GM04503 (cell line): ENCODE results near the gene SCFD2.
"Not testable (repeated sequence)": the region's sequence is repeated elsewhere in the genome, so short reads cannot be mapped to it uniquely, and the experiment has no call there.

Experiments used
- DNase-seq: peaks from one replicate; pipeline ENCODE4 v3.0.0-alpha.2; 2012; ENCODE audit warnings: low read depth

The SCFD2 gene

DNA sequence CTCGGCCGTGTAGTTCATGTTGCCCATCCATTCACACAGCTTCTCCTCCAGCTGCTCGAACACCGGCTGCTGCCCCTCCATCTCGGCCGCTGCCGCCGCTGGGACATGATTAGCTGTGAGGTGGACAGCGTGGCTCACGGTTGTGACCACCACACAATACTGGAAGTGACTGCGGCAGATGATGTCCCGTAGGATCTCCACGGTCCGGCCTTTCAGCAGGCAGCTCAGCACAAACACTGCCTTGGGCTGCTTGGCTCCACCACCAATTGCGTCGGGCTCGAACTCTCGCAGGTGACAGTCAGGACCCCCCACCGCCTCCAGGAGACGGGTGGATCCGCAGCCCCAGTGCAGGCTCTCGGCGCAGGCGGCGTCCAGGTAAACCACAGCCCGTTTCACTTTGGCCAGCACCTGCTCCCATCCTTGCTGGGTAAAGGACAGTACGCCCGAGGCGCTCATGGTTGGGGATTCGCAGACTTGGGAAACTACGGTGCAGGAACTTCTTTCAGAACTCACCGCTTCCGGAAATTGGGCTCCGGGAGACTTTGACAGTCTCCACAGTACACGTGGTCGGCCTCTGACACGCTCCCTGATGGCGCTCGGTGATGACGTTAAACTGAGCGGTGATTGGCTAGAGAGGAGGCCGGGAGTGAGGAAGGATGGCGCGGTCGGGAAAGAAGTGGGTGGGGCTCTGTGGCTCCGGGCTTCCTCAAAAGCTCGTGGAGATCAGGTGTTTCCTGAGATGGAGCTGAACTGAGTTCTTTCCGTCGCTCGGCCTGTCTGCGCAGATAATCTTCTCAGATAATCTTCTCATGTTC lies at the start of gene SCFD2:
TSS of gene SCFD2 (minus strand) at position 576 of the 815 bp plus-strand sequence.
- peak; percentile 88 for DNase-seq

DNA sequence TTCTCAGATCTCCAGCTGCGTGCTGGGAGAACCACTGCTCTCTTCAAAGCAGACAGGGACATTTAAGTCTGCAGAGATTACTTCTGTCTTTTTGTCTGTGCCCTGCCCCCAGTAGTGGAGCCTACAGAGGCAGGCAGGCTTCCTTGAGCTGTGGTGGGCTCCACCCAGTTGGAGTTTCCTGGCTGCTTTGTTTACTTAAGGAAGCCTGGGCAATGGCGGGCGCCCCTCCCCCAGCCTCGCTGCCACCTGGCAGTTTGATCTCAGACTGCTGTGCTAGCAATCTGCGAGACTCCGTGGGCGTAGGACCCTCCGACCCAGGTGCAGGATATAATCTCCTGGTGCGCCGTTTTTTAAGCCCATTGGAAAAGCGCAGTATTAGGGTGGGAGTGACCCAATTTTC lies 43.6 kb upstream of the SCFD2 start:
- not testable (repeated sequence) for DNase-seq

DNA sequence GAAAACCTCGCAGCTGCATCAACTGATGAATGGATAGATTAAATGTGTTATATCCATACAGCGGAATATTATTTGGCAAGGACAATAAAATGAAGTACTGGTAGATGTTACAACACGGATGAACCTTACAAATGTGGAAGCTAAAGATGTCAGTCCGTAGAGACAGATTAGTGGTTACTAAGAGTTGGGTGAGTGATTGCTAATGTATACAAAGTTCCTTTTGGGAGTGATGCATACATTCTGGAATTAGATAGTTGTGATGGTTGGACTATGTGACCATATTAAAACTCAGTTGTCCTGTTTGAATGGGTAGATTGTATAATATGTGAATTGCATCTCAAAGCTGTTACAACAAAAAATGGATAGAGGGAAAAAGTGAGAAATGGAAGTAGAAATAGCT lies 14.4 kb upstream of the SCFD2 start:
- no peak for DNase-seq

DNA sequence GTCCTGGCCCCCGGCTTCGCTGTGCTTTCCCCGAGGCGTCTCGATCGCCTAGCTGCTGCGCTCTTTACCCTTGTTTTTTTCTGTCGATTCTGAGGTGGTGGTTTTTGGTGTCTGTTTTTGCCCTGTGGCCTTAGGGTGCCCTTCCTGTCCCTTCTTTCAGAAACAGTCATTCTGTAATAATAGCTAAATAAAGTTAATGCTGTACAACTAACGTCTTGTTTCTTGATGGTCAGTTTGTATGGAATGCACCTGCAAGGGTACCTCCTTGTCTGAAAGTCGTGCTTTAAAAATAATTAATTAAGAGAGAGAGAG lies 12.3 kb upstream of the SCFD2 start:
- no peak for DNase-seq

DNA sequence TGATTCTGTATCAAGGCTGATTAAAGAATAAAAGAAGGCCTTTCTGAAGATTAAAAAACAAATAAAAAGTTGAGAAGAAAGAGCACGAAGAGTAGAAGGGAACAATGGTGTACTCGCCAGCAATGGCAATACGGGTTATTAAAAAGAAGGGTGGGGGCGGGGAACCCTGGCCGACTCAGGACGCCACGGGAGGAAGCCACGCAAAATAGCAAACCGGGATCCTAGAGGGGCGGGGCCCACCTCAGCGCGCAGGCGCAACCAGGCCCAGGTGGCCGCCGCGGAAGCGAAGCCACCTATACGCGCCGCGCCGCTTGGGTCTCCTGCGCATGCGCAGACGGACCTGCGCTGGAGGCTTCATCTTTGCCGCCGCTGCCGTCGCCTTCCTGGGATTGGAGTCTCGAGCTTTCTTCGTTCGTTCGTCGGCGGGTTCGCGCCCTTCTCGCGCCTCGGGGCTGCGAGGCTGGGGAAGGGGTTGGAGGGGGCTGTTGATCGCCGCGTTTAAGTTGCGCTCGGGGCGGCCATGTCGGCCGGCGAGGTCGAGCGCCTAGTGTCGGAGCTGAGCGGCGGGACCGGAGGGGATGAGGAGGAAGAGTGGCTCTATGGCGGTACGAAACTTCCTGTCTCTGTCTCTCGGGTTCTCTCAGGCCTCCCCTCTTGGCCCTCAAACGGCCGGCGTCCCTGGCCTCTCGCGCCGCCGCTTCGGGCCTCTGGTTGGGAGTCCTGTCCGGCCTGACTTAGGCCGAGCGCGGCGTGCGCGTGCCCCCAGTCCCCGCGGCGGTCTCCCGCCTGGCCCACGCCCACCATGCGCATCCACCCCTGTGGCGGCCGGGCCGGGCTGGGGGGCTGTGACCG lies 11.7 kb upstream of the SCFD2 start, which contains the start of gene FIP1L1:
TSS of gene FIP1L1 (plus strand) at position 323 of the 852 bp plus-strand sequence. CDS start at position 521, 198 bp downstream.
- DNase-seq = peak; percentile 39

DNA sequence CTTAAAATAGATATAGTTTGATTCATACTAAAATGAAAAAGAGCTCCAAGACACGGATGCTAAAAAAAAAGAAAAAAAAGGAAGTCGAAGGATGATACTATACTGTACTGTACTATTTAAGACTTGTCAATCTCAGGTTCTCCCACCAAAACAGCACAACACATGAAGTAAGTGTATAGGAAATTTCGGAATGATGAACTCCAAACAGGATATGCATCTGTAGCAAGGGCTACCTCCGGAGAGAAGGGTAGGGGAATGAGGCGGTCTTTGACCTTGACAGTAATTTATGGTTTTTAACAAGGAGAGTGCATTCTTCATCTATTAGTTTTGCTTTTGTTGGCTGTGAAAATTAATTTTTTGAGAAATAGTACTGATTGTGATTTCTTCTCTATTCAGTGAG lies 11.0 kb upstream of the SCFD2 start:
- DNase-seq = no peak

DNA sequence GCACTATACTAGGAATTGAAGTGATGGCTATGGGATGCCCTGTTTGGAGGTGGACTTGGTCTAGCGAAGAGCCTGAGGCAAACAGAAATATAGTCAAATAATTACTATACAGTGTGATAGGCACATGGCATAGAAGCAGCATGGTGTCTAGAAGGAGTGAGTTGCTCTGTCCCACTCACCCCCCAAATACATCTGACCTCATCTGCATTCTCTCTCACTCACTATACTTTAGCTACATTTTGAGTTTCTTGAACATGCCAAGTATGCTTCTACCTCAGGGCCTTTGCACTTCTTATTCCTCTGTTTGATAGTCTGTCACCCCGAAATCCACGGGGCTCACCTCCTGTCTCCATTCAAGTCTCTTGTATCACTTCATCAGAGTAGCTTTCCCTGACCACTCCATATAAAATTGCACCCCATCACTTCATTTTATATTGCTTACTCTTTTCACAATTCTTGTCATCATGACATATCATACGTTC lies 9.0 kb upstream of the SCFD2 start:
- DNase-seq = no peak

DNA sequence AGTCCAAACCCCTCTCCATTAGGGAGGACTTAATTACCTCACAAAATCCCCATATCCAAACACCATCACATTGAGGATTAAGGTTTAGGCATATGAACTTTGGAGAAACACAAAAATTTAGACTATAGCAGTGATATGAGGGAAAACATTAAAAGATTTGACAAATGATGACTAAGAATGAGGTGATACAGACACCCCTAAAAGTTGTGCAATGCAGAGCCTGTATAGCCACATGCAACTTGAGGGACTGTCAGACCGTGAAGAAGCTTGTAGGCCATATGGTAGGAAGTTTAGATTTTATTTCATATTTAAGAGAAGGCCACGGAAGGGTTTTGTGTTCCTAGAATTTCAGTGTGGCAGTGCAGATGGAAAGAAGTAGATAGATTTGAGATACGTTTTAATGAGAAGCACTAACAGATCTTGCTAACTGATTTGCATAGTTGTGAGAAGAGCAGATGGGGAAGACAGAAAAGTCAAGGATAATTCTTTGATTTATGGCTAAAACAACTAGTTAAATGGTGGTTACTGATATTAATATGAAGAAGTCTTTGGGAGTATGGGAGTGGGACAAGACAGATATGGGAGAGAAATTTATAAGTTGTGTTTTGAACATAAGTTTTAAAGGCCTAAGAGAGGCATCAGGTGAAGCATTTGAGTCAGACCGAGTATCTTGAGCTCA lies 6.1 kb upstream of the SCFD2 start:
- no peak for DNase-seq

DNA sequence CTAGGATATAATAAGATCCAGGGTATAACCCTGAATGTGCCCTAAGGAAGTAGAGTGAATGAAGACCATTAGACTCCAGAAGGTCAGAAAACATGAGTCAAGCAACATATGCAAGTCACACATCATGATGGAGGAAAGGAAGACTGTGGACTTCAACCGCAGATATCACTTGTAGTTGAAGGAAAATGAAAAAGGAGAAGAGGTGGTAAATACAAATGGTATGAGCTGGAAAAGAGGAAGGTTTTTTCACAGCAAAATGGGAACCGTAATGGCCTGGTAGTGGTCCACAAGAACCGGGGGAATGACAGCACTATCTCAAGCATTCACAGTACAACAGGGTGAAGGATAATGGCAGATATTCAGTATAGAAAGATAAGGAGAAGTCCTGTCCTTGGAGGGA lies 5.2 kb upstream of the SCFD2 start:
- no peak for DNase-seq

DNA sequence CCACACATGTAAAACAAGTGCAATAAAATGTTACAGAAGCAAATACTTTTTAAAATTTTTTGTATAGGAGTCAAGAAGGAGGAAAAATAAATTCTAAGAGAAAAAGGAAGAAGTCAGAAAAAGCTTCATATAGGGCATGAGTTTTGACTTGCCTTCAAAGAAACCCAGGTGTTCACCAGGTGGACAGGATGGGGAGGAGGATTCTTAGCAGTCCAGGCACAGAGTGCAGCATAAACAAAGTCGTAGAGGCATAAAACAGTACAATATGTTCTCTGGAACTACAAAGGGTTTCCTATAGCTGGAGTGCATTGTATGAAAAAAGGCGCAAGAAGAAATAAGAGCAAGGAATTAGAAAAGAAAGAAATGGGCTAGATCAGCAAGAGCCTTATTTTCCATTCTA lies 1.9 kb upstream of the SCFD2 start:
- no peak for DNase-seq

DNA sequence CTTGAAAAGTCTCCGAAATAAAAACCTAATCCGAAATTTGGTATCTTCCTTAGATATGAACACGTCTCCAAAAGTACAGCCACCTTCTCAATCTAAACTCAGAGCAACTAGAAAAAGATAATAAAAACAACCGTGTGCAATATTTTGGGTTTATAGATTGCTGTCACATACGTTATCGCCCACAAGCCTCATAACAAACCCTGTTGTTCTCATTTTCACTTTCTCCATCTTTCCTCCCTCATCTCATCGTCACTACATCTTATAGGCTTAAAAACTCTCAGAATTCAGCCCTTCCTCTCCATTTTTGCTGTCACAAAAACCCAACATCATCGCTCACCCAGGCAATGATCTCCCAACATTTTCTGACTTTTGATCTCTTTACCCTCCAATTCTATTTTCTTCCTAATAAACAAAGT lies 448 bp upstream of the SCFD2 start:
- DNase-seq = no peak

DNA sequence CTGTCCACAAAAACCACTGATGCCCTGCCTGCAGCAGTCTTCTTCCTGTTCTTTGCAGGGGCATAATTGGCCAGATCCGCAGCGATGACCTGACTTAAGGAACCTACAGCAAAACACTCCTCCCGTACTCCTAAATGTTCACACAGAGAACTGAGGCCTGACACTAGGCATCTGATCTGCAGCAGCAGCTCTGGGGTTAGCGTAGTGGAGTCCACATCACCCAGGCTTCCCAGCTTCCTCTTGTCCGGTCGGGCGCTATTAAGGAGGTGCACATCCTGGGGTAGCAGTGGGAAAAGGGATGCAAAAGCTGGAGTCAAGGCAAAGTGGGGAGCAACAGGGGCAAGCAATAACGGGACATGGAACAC lies 758 bp downstream of the SCFD2 start:
- DNase-seq = no peak

DNA sequence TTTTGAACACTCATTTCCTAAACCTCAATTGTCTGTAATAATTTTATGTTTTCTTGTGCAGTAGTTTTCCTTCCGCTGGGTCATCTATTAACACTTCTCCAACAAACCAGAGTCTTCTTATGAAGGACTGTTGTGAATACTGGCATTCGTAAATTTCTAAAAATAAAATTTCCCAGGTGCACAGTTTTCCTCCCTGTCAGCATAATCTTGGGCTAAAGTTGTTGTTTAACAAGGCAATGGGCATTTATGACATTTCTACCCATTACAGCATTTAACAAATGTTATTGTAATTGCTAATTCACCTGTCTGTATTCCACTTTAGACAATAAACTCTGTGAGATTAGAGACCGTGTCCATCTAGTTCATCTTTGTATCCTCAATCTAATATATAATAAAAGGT lies 1.2 kb downstream of the SCFD2 start:
- no peak for DNase-seq

DNA sequence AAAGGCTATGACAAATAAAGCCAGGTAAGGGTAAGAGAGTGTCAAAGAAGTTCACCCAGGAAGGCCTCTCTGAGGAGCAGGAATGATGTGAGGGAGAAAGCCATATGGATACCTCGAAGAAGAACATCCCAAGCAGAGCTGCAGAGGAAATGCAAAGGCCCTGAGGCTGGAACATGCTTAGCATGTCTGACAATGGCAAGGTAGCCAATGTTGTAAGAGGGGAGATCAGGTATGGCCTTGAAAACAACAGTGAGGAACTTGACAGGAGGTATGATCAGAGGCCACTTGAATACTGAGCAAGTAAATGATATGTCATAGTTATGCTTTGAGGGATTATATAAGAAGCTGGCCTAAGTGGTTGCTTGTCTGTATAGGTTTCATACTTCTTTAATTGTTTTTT lies 3.8 kb downstream of the SCFD2 start:
- DNase-seq = no peak

DNA sequence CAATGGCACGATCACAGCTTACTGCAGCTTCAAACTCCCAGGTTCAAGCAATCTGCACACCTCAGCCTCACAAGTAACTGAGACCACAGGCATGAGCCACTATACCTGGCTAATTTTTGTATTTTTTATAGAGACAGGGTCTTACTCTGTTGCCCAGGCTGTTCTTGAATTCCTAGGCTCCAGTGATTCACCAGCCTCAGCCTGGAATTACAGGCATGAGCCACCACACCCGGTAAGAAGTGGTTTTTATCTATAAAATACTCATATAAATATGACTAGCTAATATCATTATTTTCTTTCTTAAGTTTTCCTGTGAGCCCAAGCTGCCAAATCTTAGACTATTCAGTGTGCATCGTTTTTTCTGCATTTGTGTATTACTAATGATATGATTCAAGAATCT lies 4.4 kb downstream of the SCFD2 start:
- DNase-seq = no peak

DNA sequence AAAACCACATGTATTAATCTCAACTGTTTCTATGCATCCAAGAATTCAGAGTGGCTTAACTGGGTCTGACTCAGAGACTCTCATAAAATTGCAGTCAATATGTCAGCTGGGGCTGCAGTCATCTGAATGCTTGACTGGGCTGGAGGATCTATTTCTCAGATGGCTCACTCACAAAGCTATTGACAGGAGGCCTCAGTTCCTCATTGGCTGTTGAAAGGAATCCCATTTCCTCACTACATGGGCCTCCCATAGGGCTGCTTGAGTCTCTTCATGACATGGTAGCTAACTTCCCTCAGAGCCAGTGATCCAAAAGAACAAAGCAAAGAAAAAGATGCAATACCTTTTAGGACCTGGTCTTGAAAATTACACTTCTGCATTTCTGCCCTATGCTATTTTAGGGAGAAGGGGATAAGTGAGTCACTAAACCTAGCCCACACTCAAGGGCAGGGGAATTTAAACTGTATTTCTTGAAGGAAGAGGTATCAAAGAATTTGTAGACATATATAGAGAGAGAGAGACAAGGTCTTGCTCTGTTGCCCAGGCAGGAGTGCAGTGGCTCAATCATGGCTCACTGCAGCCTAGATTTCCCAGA lies 9.8 kb downstream of the SCFD2 start:
- no peak for DNase-seq

DNA sequence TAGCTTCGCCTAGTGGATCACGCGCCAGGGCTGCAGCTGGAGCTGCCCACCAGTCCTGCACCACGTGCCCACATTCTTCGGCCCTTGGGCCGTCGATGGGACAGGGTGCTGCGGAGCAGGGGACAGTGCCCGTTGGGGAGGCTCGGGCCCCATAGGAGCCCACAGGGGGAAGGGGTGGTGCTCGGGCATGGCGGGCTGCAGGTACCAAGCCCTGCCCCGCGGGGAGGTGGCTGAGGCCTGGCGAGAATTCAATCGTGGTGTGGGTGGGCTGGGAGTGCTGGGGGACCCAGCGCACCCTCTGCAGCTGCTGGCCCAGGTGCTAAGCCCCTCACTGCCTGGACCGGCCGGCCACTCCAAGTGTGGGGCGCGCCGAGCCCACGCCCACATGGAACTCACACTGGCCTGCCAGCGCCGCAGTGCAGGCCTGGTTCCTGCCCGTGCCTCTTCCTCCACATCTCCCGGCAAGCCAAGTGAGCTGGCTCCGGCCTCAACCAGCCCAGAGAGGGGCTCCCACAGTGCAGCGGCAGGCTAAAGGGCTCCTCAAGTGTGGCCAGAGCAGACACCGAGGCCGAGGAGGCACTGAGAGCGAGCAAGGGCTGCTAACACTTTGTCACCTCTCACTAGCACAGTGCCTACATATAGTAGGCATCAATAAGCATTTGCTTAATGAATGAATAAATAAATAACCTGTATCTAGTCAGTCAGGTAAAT lies 11.7 kb downstream of the SCFD2 start:
- no peak for DNase-seq

DNA sequence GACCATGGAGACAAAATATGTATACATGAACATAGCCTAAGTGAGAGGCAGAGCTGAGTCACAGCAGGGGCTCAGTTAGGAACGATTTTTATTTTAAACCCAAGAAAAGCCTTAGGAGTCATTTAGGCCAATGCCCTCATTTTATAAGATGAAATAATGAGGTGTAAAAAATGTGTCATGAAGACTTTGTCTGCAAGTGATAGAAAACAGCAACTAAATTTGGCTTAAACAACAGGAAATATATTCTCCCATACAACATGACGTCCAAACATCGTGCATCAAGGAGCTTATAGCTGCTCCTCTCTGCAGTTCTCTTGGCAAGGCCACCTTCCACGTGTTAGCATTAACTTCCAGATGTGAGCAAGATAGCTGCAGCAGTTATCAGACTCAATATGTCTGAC lies 16.8 kb downstream of the SCFD2 start:
- no peak for DNase-seq

DNA sequence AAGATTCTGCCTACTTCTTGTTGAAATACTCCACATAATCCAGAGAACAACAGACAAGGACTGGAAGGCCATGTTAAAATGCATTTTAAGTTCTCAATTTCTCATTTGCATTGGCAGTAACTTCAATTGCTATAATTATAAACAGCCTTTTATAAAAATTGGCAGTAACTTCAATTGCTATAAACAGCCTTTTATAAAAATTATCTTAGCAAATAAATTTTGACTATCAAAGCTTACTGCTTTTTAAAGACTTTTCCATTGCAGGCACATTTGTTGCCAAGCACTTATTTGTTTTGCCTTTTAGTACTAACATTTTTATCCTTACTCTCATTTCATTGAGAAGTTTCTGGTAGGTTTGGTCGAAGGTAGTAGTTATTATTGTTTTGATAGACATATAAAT lies 17.8 kb downstream of the SCFD2 start:
- DNase-seq = no peak

DNA sequence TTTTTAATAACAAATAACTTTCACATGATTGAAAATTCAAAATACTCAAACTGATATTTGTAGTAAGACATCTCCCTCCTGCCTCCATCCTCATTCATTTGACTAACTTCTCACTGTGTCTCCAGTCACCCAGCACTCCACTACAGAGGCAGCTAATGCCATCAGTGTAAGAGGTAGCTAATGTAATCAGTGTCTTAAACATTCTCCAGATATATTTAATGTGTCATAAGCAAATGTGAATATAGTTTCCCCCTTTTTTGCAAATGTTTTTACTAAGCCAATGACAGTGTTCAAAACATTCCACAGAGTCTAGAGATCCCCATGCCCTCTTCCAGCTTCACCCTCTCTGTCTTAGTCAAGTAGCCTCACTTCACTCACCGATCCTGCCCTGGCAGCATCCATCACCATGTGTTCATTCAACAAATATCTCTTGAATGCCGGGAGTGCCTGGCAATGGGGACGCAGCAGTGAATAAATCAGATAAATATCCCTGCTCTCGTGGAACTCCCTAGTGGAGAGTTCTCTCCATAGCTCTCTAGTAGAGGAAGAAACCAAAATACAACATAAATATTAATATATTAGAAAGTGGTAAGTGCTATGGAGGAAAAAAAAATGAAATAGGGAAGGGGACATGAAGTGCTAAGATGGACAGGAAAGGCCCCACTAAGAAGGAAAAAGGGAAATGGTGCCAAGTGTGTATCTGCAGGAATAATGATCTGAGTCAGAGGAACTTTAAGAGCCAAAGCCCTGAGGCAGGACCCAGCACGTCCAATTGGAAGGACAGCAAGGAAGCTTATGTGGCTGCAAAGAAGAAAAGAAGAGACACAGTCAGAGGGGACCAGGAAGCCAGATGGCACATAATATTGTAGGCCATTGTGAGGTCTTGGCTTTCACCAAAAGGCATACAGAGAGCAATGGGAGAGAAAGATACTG lies 18.7 kb downstream of the SCFD2 start:
- DNase-seq = peak; percentile 52

DNA sequence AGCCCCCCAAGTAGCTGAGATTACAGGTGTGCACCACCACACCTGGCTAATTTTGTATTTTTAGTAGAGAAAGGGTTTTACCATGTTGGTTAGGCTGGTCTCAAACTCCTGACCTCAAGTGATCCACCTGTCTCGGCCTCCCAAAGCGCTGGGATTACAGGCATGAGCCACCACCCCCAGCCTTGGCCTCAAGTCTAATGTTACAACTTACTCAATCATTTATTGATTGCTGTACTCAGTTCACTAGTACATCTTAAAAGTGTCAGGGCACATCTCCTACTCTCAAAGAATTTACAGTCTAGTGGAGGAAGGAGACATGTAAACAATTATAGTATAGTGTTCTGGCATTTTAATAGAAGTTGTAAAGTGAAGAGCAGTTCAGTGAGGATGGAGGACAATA lies 19.5 kb downstream of the SCFD2 start:
- DNase-seq = not testable (repeated sequence)
